Stimulated activated CD8-positive, alpha-beta memory T cell treated with anti-CD3 and anti-CD28 coated beads, Interleukin-15, amount 100 ng/mL, for 1 hour (primary cell): Measurements from ENCODE around the gene TIPARP.
"Not testable (repeated sequence)": the region's sequence is repeated elsewhere in the genome, so short reads cannot be mapped to it uniquely, and the experiment has no call there.

ENCODE experiments used
- DNase-seq: peaks from one replicate; pipeline ENCODE4 v3.0.0-alpha.2; 2020; ENCODE audit warnings: low read depth

The TIPARP gene

DNA sequence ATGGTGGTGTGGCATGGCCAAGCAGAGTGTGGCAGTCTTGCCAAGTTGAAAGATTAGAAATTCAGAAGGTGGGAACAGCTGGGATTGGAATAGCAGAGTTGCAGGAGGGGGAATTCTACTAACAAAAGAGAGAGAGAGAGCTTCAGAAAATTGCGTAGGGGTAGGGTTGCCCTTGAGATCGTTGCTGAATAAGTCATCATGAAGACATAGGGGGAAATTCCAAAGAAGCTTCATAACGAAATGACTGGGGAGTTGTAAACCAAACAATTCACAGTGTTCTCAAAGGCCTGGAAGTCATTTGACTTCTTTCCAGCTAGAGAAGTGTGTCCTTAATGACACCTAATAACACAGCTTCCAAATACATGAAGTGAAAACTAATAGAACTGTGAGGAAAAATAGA, 26.3 kb upstream of the TIPARP start:
- DNase-seq: no peak

DNA sequence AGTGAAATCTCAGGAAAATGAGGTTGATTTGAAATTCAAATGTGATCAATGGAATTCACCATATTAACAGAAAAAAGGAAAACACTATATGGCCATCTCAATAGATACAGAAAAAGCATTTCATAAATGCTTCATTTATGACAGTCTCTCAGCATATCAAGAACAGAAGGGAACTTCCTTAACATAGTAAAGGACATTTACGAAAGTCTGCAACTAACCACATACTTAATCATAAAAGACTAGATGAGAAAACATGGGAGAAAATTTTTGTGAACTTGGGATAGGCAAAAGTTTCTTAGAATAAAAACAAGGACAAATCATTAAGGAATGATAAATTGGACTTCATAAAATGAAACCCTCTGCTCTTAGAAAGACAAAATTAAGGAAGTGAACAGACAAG, 24.7 kb upstream of the TIPARP start:
- no peak for DNase-seq

DNA sequence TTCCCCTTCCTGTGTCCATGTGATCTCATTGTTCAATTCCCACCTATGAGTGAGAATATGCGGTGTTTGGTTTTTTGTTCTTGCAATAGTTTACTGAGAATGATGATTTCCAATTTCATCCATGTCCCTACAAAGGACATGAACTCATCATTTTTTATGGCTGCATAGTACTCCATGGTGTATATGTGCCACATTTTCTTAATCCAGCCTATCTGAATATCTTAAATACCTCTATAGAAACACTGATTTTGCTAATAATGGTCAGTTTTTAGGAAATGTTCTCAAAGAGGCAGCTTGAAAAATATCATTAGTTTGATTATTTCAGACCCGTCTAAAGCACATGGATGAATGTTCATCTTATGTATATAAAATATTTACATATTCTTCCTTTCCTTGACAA, 21.7 kb upstream of the TIPARP start:
- not testable (repeated sequence) for DNase-seq

DNA sequence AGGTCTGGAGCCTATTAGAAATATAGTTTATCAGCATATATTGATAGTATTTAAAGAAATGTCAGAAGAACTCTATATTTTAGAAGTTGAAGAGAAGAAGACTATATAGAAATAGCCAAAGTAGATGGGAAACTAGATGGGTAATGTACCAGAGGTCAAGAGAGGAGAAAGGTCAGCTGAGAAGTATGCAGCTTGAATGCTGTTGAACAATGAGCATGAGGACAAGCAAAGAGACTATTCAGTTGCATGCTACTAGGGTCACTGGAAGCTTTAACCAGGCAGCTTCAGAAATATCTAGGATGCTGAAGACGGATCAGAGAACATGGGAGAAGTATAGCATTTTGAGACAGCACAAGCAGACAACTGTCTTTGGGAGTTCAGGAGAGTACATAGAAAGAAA, 19.6 kb upstream of the TIPARP start:
- DNase-seq: no peak

DNA sequence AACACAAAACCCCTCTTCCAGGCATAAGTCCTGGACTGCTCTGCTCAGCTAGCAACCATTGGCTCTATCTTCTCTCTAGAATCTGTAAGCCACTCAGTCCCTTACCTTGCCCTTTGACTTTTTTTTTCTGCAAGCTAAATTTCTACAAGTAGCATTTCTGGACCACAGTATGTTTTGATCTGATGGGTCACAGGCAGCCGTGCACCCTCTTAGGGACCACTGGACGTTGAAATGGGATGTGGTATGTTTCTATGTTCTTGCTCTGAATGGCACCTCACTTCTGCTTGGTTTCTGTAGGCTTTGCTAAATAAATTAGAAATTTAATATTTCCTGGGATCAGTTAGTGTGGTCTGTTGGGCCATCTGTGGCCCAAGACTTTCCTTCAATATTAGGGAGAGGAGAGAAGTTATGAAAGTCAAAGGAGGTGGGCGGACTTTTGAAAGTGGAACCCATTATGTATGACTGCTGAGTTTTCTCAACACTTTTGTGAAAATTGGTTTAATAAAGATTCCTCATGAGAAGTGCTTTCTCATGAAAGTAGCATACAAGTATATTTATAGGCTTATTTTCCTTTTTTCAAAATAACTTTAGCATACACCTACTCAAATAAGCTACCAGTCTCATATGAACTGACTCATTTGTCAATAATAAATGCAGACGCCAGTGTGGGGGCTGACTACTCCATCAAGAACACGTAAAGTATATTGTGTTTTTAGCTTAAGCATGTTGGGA, 18.4 kb upstream of the TIPARP start:
- DNase-seq: no peak

DNA sequence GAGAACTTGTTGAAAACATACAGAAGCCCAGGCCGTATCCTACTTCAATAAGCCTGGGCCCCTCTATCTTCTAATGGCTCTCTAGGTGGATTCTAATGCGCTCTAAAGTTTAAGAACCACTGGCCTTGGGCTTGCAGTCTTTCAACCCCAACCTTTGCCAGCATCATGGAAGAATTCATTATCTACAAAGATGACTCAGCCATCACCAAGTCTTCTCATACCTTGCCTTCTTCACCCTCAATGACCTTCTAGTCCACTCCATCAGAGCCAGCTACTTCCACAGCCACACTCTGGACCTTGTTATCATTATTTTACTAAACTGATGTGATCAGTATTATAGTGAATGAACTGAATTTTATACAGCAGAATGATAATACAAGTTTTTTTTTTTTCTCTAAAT, 16.9 kb upstream of the TIPARP start:
- DNase-seq: no peak

DNA sequence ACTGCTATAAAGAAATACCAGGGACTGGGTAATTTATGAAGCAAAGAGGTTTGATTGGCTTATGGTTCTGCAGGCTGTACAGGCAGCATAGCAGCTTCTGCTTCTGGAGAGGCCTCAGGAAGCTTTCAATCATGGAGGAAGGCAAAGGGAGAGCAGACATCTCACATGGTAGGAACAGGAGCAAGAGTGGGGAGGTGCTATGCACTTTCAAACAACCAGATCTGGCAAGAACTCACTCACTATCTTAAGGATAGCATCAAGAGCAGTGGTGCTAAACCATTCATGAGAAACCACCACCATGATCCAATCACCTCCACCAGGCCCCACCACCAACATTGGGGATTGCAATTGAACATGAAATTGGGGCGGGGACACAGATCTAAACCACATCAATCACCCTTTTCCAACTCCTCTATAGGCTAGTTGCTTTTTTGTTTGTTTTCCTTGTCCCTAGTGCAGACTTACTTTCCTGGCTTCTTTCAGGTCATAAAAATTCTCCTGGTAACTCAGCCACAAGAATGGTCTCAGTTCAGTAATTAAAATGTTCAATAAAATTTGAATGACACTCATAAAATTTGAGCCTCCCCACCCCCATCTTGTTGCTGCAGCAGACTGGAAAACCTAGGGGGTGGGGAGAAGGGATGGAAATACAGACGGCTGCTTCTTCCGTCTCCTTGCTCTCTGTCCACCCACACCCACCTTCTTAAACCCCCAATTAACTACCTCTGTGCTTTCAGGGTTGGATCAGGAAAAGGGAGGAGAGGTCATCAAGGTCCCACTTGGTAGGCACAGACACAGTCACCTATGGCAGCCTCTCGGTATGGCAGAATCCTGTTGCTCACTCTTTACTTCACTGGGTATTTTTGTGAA, 16.3 kb upstream of the TIPARP start:
- DNase-seq: no peak

DNA sequence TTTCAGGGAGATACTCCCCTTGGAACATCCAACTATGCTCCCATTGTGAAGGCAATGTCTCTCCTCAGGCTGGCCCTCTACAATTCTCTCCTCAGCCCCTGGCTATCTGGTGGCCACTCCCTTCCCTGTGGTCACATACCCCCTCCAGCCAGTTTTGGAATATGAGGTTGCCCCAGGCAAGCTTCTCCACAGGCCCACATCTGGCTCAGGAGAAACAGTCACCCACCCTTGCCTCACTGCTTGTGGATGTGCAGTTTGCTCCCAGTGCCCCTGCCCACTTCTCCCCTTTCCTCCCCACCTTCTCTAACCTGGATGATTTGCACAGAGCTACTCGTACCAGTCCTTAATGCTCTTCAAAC, 15.7 kb upstream of the TIPARP start:
- no peak for DNase-seq

DNA sequence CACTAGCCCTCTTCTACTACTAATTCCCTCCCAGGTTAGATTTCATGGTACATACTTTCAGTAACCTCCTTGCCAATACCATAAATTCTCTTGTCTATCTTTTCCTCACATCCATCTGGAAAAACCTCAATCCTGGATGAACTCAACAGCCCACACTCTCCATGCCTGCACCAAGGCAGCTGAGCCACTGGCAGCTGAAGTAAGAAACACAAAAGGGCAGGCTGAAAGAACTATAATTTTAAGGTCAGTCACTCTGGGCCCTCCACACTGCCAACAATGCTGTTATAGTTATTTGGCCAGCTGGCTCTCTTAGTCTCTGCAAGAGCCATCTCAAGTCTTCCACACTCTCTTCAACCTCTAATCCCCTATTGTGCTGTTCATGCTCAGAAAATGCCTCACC, 15.1 kb upstream of the TIPARP start:
- DNase-seq: no peak

DNA sequence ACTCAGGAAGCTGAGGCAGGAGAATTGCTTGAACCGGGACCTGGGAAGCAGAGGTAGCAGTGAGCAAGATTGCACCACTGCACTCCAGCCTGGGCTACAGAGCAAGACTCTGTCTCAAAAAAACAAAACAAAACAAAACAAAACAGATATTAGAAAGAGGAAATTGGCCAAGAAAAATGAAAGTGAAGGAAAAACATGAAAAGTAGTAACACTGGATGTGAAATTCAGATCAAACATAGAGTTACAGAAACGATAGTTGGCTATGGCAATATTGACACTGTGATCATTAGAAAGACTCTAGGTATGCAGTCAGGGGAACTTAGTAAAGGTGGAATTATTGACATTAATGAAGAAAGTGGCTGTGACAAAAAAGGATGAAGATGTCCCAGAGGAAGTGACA, 13.2 kb upstream of the TIPARP start:
- DNase-seq: no peak

DNA sequence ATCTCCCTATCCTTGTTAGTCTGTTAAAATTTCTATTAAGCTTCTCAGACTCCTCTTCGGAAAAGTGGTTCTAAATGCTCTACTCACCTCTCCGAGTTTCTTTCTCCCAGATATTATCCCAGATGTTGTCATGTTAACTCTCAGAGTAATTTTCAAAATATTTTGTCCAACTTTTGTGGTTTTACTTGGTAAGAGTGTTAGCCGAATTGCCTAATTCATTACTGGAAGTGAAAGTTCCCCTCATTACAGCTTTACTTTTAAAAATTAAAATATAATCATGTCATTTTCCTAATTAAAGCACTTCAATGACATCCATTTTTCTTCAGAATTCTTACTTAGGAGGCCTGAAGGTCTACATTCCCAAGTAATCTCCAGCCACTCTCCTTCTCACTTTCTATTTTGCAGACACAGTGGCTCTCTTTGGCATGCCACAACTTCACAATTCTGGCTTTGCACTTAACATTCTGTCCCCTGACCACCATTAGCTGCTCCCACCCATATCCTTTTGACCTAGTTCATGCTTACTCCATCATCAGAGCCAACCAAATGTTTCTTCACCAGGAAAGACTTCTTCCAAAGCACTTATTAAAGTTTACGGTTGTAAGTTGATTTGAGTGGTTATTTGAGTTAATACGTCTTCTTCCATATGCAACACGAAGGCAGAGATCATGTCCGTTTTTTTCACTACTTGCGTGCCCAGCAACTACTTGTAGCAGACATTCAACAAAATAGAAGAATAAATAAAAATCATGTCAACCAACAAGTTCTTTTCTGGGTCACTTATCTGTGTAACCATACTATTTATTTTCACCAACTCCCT, 10.2 kb upstream of the TIPARP start:
- no peak for DNase-seq

DNA sequence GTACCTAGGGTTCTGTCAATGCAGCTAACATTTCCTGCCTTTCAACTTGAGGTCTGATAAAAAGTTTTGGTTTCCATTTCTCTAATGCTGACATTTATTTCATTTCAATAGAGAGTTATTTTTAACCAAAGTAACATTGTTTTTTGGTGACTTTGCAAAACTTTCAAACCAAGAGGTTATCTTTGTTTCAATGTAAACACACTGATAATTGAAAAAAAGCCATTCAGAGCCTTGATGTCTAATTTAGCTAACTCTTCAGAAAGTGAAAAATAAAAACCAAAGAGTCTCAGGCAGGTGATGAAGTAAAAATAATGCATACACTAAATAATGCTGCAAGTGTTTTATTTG, 9.6 kb upstream of the TIPARP start:
- no peak for DNase-seq

DNA sequence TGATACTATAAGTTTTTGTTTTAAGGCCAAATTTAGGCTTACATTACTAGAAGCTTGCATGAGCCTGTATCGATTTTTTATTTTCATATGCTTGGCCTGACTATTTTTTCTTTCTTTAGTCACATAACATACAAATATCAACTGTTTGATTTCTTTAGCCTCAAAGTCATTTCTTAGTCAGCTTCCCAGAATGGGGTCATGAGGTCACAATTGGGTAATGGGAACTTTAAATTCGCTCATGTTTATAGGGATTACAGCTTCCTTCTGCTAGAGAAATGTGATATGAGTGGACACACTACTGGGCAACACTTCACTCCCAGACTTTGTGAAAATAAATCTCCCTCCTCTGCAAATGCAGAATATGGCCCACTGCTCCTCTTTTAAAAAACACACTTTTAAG, 9.1 kb upstream of the TIPARP start:
- no peak for DNase-seq

DNA sequence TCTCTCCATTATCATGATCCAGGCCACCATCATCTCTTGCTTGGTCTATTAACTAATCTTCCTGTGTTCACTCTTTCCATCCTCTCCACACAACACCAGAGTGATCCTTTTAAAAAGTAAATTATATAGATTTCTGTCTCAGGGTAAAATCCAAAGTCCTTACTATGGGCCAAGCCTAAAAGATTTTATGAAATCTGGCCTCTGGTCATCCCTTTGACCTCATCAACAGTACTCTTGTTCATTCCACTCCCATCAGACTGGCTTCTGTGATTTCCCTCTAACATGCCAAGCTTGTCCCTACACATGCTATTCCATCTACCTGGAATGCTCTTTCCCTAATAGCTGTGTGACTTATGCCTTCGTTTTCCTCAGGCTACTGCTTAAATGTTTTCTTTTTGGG, 8.3 kb upstream of the TIPARP start:
- no peak for DNase-seq

DNA sequence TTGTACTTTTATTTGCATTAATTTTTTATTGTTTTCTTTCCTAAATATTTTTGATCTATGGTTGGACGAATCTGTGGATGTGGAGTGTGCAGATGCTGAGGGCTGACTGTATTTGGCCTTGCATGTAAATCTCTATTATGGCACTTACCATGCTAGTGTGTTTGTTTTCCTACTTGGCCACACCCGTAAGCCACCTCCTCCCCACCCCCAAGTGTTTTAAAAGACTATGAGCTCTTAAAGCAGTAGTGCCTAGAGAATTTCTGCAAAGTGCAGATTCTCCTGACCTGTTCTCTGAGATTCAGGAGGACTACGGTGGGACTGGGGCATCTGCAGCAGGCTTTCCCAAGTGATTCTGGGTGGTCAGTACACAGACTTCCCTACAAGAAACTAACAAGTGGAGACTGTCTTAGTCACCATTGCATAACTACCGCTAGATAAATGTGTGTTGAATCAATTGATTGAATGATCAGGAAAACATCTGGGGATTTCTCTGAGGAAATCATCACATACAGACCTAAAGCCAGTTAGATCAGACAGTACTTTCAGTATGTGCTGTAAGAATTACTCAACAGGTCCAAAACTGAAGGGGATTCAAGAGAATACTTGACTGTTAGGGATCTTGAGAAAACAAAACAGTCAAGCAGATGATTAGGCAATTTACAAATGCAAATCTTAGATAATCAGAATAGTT, 6.2 kb upstream of the TIPARP start:
- DNase-seq: no peak

DNA sequence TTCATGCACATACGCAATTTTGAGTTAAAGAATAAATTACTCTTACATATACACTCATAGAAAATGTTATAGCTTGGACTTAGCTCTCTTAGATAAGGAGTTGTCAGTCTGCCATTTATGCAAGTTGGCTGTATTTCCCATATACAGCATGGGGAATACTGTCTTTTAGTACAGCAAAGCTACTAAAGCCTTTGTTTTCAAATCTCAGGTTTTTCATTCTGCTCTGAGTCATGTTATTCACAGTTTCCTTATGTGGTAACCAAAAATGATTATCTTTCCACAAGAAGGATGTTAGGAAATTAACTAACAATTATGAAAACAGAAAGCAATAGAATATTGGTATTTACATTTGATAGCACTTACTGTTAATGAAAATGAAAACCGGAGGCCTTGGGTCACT, 4.3 kb upstream of the TIPARP start:
- DNase-seq: no peak

DNA sequence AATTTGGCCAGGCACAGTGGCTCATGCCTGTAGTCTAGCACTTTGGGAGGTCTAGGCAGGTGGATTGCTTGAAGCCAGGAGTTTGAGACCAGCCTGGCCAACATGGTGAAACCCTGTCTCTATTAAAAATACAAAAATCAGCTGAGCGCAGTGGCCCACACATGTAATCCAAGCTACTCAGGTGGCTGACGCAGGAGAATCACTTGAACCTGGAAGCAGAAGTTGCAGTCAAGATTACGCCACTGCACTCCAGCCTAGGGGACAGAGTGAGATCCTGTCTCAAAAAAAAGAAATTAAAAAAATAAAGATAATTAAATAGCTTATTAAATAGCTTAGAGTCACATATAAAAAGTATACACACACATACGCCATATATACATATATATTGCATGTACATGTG, 3.7 kb upstream of the TIPARP start:
- no peak for DNase-seq

DNA sequence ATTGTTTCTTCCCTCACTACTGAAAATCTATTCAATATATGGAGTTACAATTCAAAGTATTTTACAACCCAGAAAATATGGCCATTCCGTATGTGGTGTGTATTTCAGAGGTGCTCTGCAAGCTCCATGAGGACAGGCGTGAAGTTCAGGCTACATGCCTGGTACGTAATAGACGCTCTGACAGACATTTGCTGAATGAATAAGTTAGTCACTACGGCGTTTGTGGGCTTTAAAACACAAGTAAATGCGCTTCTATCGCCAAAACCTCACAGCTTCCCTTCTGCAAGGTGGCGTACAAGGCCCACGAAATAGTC, 701 bp upstream of the TIPARP start:
- no peak for DNase-seq

DNA sequence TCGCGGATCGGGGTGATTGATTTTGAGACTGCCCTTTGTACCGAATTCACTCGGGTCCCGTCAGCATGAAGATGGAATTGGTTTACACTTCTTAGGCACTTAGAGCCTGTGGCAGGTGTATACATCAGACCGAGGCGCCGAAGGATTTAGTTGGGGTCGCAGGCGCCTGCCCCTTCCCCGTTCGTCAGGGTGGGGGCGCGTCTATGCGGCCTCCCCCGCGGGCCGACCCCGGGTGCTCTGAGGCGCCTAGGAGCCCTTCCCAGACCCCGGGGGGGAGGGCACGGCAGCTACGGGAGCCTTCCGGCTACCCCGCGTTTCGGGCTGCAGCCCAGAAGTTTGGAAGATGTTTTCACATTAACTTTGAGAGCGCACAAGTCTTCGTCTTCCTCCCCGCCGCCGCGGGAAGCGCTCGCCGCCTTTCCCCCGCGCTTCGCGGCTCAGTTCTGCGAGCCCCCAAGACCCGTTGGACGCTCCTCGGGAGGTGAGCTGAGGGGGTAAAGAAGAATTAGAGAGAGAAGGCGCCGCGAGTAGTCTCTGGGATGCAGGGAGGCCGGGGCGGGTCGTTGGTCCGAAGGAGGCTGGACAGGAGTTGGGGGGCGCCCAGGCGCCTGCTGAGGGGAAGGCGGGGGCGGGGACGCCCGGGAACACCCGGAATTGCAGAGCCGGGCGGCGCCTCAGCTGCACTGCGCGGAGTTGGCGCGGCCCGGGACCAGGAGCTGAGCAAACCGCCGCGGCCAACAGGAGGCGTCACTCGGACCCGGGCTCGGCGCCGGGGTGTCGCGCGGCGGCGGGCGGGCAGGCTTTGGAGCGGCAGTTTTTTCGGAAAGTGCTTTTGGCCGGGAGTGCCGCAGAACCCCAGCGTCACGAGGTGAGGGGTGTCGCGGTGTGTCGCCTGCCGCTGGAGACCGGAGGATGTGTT, 780 bp downstream of the TIPARP start:
- no peak for DNase-seq

DNA sequence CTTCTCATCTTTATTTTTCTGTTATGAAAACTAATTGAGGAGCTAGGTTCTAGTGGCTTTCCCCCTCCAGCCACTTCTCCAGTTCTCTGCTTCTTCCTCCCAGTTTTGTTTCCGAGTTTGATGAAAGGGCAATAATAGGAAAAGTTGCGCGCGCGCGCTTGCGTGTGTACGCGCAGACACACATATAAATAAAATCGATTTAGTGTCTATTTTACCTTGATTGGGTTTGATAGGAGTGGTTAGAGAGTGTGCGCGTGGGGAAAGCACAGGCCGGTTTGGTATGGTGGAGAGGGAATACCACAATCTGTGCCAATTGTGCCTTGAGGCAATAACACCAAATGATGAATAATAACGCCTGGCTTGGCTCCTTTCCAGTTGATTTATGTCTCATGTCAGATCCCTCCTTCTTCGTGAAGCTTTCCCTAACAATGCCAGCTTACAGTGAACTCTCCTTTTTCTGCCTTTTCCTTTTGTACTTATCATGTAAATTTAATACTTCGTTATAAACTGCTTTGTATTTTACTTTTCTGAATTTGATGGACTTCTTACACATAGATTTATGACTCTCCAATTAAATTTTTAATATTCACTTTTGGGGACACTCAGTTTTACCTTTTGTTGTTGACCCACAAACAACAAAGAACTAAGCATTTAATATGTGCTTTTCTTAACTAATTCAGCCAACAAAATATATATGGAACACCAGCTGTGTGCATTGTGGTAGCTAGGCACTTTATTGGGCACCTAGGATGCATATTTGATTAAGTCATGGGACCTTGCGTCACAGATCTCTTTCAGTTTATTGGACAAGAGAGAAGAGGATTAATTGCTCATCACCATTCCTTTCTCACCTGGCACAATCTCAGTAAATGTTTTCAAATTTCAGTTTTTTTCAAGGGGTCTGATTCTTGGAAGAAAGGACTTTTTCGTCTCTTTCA, 1.7 kb downstream of the TIPARP start:
- no peak for DNase-seq
